DMS53 treated with DMSO at 0.1 percent for 48 hours (cell line): ENCODE measurements around the gene TTC28.
"Not testable (repeated sequence)": the region's sequence is repeated elsewhere in the genome, so short reads cannot be mapped to it uniquely, and the experiment has no call there.

Experiments used
- DNase-seq: peaks from one replicate; lab custom pipeline; 2025; ENCODE audit not compliant: unreplicated experiment; lab: John Stamatoyannopoulos, UW

Gene TTC28

GRCh38 chr22:28491289-28491688, 188.4 kb downstream of the TTC28 start:
- not testable (repeated sequence) for DNase-seq

- DNase-seq, result no peak
Measured at GRCh38 chr22:28488825-28489224, 190.8 kb downstream of the TTC28 start.

GRCh38 chr22:28484662-28485061, 195.0 kb downstream of the TTC28 start:
- no peak for DNase-seq

- DNase-seq, result no peak
Measured at GRCh38 chr22:28481725-28482124, 197.9 kb downstream of the TTC28 start.

GRCh38 chr22:28480000-28480715, 199.5 kb downstream of the TTC28 start:
- no peak for DNase-seq

- DNase-seq, result no peak
Measured at GRCh38 chr22:28478564-28478963, 201.1 kb downstream of the TTC28 start.

- no peak for DNase-seq
Measured at GRCh38 chr22:28477556-28477955, 202.1 kb downstream of the TTC28 start.

GRCh38 chr22:28474330-28474729, 205.3 kb downstream of the TTC28 start:
- no peak for DNase-seq

GRCh38 chr22:28473258-28473657, 206.4 kb downstream of the TTC28 start:
- DNase-seq, result no peak

GRCh38 chr22:28467055-28467454, 212.6 kb downstream of the TTC28 start:
- DNase-seq, result not testable (repeated sequence)

GRCh38 chr22:28466399-28466798, 213.2 kb downstream of the TTC28 start:
- DNase-seq, result no peak

- DNase-seq, result no peak
Measured at GRCh38 chr22:28465841-28466240, 213.8 kb downstream of the TTC28 start.

GRCh38 chr22:28464127-28464526, 215.5 kb downstream of the TTC28 start:
- DNase-seq, result no peak

- DNase-seq, result not testable (repeated sequence)
Measured at GRCh38 chr22:28463408-28463807, 216.2 kb downstream of the TTC28 start.

- no peak for DNase-seq
Measured at GRCh38 chr22:28462901-28463300, 216.7 kb downstream of the TTC28 start.

GRCh38 chr22:28462041-28462440, 217.6 kb downstream of the TTC28 start:
- no peak for DNase-seq

- no peak for DNase-seq
Measured at GRCh38 chr22:28454431-28455064, 225.1 kb downstream of the TTC28 start.

GRCh38 chr22:28450109-28450508, 229.5 kb downstream of the TTC28 start:
- no peak for DNase-seq

- no peak for DNase-seq
Measured at GRCh38 chr22:28449041-28449440, 230.6 kb downstream of the TTC28 start.

- DNase-seq, result no peak
Measured at GRCh38 chr22:28448625-28449024, 231.0 kb downstream of the TTC28 start.

GRCh38 chr22:28444659-28445058, 235.0 kb downstream of the TTC28 start:
- DNase-seq, result no peak

GRCh38 chr22:28443526-28443876, 236.1 kb downstream of the TTC28 start:
- no peak for DNase-seq
